Measurements from ENCODE around the gene TNFRSF14. TPM values are rescaled to one million over a fixed set of nuclear protein-coding genes. Genes with fewer than 3 reads are reported as not detected.

The TNFRSF14 gene
- total and polyA plus RNA-seq, 4 donors: 14.8 to 38.1 (median 29.1) TPM

DNA sequence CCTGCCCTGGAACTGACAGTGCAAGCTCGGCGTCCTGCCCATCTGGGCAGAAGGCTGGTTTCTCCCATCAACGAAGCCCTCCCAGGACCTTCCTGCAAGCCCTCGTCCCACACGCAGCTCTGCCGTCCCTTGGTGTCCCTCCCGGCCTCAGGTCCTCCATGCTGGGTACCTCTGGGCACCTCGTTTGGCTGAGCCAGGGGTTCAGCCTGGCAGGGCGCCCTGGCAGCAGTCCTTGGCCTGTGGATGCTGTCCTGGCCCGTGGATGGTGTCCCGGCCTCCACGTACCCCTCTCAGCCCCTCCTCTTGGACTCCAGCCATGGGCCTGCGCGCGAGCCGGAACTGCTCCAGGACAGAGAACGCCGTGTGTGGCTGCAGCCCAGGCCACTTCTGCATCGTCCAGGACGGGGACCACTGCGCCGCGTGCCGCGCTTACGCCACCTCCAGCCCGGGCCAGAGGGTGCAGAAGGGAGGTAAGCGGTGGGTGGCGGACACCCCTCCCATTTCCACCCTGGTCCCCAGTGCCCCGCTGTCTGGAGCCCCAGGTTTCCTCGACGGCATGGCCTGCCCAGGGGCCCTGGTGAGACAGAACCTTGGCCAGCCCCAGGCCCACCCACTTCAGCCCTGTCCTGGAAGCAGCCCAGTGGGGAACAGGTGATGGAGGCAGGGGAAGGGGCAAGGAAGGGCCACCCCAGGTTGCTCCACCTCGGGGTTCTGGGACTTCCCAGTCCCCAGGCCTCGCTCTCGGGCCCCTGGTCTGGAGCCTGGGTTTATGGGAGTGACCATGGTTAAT is 3.5 kb downstream of the TNFRSF14 start:
- Histone ChIP-seq H3K9ac (ENCODE audit: low read depth in 1 of 2, low read length in 2 of 2) (no peak overlapping the region), H3K27me3 (ENCODE audit: control insufficient read depth in 4 of 4, insufficient read depth in 4 of 4, low read length in 3 of 4) (no peaks in the 10 kb centered on the region), H3K4me3 (ENCODE audit: low read depth in 1 of 3, low read length in 3 of 3) (no peak overlapping the region), H3K27ac (ENCODE audit: low read depth in 1 of 2, low read length in 2 of 2) (no peak overlapping the region), H3K4me1 (ENCODE audit: control insufficient read depth in 4 of 4, insufficient read depth in 4 of 4, low read length in 3 of 4) (peaks cover 7 to 24% (median 19%) of the 10 kb centered on the region in 4 donors), H3K9me3 (ENCODE audit: control insufficient read depth in 4 of 4, low read length in 3 of 4) (no peaks in the 10 kb centered on the region), H3K36me3 (ENCODE audit: control insufficient read depth in 4 of 4, insufficient read depth in 3 of 4, low read depth in 1 of 4, low read length in 3 of 4) (peaks cover 9 to 34% (median 14%) of the 10 kb centered on the region in 4 donors)
- WGBS: 88% methylated on average over 35 of the region's 35 CpGs
- no peak for DNase-seq (ENCODE audit: low spot score)
- TF ChIP-seq ATF3 (IDR thresholded peaks at IDR 0.05): no peak
- TF ChIP-seq HNF4A (conservative IDR thresholded peaks at IDR 0.05): no peak
- TF ChIP-seq ZBTB33 (IDR thresholded peaks at IDR 0.05): no peak
- TF ChIP-seq EGR1 (IDR thresholded peaks at IDR 0.05; ENCODE audit: low read depth in 2 of 2): no peak
- no peak for TF ChIP-seq HNF4G (IDR thresholded peaks at IDR 0.05)
- TF ChIP-seq RXRA (IDR thresholded peaks at IDR 0.05): no peak
- TF ChIP-seq YY1 (IDR thresholded peaks at IDR 0.05): no peak
- no peak for TF ChIP-seq TAF1 (conservative IDR thresholded peaks at IDR 0.05)
- no peak for TF ChIP-seq JUND (IDR thresholded peaks at IDR 0.05)
- TF ChIP-seq SP1 (IDR thresholded peaks at IDR 0.05): no peak
- no peak for TF ChIP-seq MAX (IDR thresholded peaks at IDR 0.05)
- no peak for TF ChIP-seq RAD21 (IDR thresholded peaks at IDR 0.05)
- no peak for TF ChIP-seq NR2F2 (IDR thresholded peaks at IDR 0.05)

GRCh38 chr1:2560299-2561073 is 4.3 kb downstream of the TNFRSF14 start:
- no peak for TF ChIP-seq ATF3 (IDR thresholded peaks at IDR 0.05)
- TF ChIP-seq YY1 (IDR thresholded peaks at IDR 0.05): no peak
- no peak for TF ChIP-seq ZBTB33 (IDR thresholded peaks at IDR 0.05)
- TF ChIP-seq TAF1 (conservative IDR thresholded peaks at IDR 0.05): no peak
- TF ChIP-seq MAX (IDR thresholded peaks at IDR 0.05): no peak
- no peak for TF ChIP-seq RAD21 (IDR thresholded peaks at IDR 0.05)
- TF ChIP-seq FOXA1 (IDR thresholded peaks at IDR 0.05): no peak
- TF ChIP-seq FOXA2 (IDR thresholded peaks at IDR 0.05): no peak
- TF ChIP-seq, protein P1, sequence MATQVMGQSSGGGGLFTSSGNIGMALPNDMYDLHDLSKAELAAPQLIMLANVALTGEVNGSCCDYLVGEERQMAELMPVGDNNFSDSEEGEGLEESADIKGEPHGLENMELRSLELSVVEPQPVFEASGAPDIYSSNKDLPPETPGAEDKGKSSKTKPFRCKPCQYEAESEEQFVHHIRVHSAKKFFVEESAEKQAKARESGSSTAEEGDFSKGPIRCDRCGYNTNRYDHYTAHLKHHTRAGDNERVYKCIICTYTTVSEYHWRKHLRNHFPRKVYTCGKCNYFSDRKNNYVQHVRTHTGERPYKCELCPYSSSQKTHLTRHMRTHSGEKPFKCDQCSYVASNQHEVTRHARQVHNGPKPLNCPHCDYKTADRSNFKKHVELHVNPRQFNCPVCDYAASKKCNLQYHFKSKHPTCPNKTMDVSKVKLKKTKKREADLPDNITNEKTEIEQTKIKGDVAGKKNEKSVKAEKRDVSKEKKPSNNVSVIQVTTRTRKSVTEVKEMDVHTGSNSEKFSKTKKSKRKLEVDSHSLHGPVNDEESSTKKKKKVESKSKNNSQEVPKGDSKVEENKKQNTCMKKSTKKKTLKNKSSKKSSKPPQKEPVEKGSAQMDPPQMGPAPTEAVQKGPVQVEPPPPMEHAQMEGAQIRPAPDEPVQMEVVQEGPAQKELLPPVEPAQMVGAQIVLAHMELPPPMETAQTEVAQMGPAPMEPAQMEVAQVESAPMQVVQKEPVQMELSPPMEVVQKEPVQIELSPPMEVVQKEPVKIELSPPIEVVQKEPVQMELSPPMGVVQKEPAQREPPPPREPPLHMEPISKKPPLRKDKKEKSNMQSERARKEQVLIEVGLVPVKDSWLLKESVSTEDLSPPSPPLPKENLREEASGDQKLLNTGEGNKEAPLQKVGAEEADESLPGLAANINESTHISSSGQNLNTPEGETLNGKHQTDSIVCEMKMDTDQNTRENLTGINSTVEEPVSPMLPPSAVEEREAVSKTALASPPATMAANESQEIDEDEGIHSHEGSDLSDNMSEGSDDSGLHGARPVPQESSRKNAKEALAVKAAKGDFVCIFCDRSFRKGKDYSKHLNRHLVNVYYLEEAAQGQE (IDR thresholded peaks at IDR 0.05): no peak
- no peak for TF ChIP-seq GABPA (IDR thresholded peaks at IDR 0.05 in 1 of 2, conservative IDR thresholded peaks at IDR 0.05 in 1 of 2)
- TF ChIP-seq NR2F2 (IDR thresholded peaks at IDR 0.05): no peak
- TF ChIP-seq CTCF (IDR thresholded peaks at IDR 0.05; ENCODE audit: low read depth, low read length, missing input control): no peak
- no peak for TF ChIP-seq JUND (IDR thresholded peaks at IDR 0.05)
- no peak for TF ChIP-seq EGR1 (IDR thresholded peaks at IDR 0.05; ENCODE audit: low read depth in 2 of 2)
- TF ChIP-seq RXRA (IDR thresholded peaks at IDR 0.05): no peak
- TF ChIP-seq SP1 (IDR thresholded peaks at IDR 0.05): no peak
- Histone ChIP-seq H3K4me1 (ENCODE audit: control insufficient read depth in 4 of 4, insufficient read depth in 4 of 4, low read length in 3 of 4) (peaks cover 7 to 19% (median 13%) of the 10 kb centered on the region in 4 donors), H3K36me3 (ENCODE audit: control insufficient read depth in 4 of 4, insufficient read depth in 3 of 4, low read depth in 1 of 4, low read length in 3 of 4) (peaks cover 9 to 34% (median 14%) of the 10 kb centered on the region in 4 donors), H3K27me3 (ENCODE audit: control insufficient read depth in 4 of 4, insufficient read depth in 4 of 4, low read length in 3 of 4) (no peaks in the 10 kb centered on the region), H3K9me3 (ENCODE audit: control insufficient read depth in 4 of 4, low read length in 3 of 4) (no peaks in the 10 kb centered on the region), H3K27ac (ENCODE audit: low read depth in 1 of 2, low read length in 2 of 2) (no peak overlapping the region), H3K4me3 (ENCODE audit: low read depth in 1 of 3, low read length in 3 of 3) (no peak overlapping the region), H3K9ac (ENCODE audit: low read depth in 1 of 2, low read length in 2 of 2) (no peak overlapping the region)
- 93% methylated on average over 15 of the region's 15 CpGs for WGBS
- no peak for DNase-seq (ENCODE audit: low spot score)
